Measurements from ENCODE around the gene SEMA7A. TPM values are rescaled to one million over a fixed set of nuclear protein-coding genes. Genes with fewer than 3 reads are reported as not detected.

Gene SEMA7A
- total and polyA plus RNA-seq, 2 donors: 5.1 to 5.3 TPM

DNA sequence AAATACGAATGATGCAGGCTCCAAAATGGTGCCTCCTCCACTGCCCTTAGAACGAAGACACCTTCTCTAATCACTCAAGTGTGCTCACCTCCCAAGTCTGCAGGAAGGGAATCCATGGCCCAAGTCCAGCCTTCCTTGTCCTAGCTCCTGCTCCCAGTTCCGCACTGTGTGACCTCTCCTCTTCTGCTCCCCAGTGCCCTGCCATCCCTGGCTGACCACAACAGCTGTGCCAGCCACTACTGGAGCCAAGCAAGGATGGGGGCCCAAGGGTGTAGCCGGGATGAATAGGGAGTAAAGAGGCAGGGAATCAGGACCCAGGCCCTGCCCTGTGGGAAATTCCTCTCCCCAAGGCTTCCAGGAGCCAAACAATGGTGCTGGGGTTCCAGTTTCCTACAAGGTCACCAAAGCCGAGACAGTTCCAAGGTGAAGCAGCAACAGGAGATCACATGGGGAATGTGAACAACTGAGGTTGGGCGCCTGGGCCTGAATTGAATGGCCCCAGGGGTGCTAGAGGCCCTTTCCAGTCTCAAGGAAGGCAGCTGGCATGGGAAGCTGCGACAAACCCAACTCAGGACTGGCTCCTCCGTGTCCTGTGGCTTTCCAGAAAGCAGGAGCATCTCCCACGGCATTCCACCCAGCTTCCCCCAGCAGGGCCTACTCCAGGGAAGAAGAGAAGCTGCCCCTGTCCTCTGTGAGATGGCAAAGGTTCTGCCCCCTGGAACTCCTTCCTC is 20.2 kb downstream of the SEMA7A start:
- DNase-seq (ENCODE audit: extremely low spot score): no peak
- WGBS: 87% methylated on average over 9 of the region's 9 CpGs
- no peak overlapping the region for H3K27ac ChIP-seq (ENCODE audit: low read depth)

DNA sequence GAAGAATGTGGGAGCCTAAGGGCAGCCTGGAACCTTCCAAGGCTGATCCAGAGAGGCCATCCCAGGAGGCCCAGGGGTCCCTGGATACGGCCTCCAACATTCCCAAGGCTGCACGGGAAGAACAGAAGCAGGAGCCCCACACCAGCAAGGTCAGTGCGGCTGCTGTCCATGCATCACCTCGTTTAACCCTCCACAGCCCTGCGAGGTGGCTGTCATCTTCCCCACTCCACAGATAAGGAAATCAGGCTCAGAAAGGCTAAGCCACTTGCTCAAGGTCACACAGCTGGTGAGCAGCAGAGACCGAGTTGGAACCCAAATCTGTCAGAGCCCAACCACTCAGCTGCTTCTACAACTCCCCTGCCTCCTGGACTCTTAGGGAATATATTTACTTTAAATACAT is 21.6 kb downstream of the SEMA7A start:
- no peaks in the 10 kb centered on the region for H3K4me1 ChIP-seq (ENCODE audit: insufficient read depth)
- H3K27ac ChIP-seq (ENCODE audit: low read depth): no peak overlapping the region
- no peaks in the 10 kb centered on the region for H3K36me3 ChIP-seq (ENCODE audit: insufficient read depth)
- no peak for DNase-seq (ENCODE audit: extremely low spot score)
- WGBS: 75% methylated on average over 6 of the region's 6 CpGs
- no peak overlapping the region for H3K4me3 ChIP-seq (ENCODE audit: low read depth, low read length)

More for the DNA sequence above, 20.2 kb downstream of the SEMA7A start:
- H3K36me3 ChIP-seq (ENCODE audit: insufficient read depth): no peaks in the 10 kb centered on the region
- no peaks in the 10 kb centered on the region for H3K4me1 ChIP-seq (ENCODE audit: insufficient read depth)
- no peak overlapping the region for H3K4me3 ChIP-seq (ENCODE audit: low read depth, low read length)

- Histone ChIP-seq H3K36me3 (ENCODE audit: insufficient read depth) (no peaks in the 10 kb centered on the region), H3K4me1 (ENCODE audit: insufficient read depth) (no peaks in the 10 kb centered on the region), H3K4me3 (ENCODE audit: low read depth, low read length) (no peak overlapping the region), H3K27ac (ENCODE audit: low read depth) (no peak overlapping the region)
- WGBS: 91% methylated on average over 12 of the region's 12 CpGs
- DNase-seq (ENCODE audit: extremely low spot score): no peak
Observed at GRCh38 chr15:74411686-74412085, 22.1 kb downstream of the SEMA7A start.

DNA sequence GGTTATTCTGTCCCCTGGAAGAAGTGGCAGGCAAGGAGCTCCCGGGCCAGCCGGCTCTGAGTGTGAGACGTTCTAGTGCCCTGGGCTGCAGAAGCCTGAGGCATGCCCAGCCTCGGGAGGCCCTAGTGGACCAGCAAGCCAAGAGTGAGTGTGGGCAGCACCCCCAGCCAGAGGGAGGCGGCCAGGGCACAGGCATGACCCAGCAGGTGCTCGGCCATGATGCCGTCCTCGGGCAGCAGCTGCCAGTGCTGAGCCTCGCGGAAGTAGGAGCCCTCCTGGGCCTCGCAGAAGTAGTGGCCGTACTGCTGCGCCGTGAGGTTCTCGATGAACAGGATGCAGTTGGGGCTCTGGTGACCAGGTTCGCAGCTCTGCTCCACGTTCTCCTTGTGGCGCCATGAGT is 23.3 kb downstream of the SEMA7A start:
- WGBS: 96% methylated on average over 18 of the region's 18 CpGs
- Histone ChIP-seq H3K27ac (ENCODE audit: low read depth) (no peak overlapping the region), H3K4me3 (ENCODE audit: low read depth, low read length) (no peak overlapping the region), H3K36me3 (ENCODE audit: insufficient read depth) (no peaks in the 10 kb centered on the region), H3K4me1 (ENCODE audit: insufficient read depth) (no peaks in the 10 kb centered on the region)
- DNase-seq (ENCODE audit: extremely low spot score): no peak

DNA sequence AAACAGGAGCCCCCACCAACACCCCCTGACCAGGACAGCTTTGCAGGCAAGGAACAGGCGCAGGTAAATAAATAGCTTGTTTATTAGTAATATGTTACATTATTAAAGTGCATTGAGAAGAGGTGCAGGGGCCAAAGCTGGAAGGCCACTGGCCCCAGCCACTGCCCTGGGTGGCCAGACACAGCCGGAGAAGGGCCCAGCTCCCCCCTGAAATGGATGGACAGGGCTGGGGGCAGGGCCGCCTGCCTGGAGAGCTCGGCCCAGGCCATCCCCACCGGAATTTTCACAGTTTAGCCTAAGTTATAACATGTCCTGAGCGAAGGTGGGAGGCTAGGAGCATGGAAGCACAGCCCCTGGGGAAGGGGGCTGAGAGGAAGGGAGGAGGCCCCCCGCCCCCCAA is 24.5 kb downstream of the SEMA7A start:
- WGBS: 74% methylated on average over 7 of the region's 7 CpGs
- Histone ChIP-seq H3K4me1 (ENCODE audit: insufficient read depth) (no peaks in the 10 kb centered on the region), H3K4me3 (ENCODE audit: low read depth, low read length) (no peak overlapping the region), H3K27ac (ENCODE audit: low read depth) (no peak overlapping the region), H3K36me3 (ENCODE audit: insufficient read depth) (no peaks in the 10 kb centered on the region)
- no peak for DNase-seq (ENCODE audit: extremely low spot score)

- 78% methylated on average over 7 of the region's 7 CpGs for WGBS
- H3K4me3 ChIP-seq (ENCODE audit: low read depth, low read length): no peak overlapping the region
- no peaks in the 10 kb centered on the region for H3K36me3 ChIP-seq (ENCODE audit: insufficient read depth)
- no peak overlapping the region for H3K27ac ChIP-seq (ENCODE audit: low read depth)
- no peak for DNase-seq (ENCODE audit: extremely low spot score)
- no peaks in the 10 kb centered on the region for H3K4me1 ChIP-seq (ENCODE audit: insufficient read depth)
Observed at GRCh38 chr15:74408815-74409214, 24.9 kb downstream of the SEMA7A start.

- H3K27ac ChIP-seq (ENCODE audit: low read depth): no peak overlapping the region
- no peak overlapping the region for H3K4me3 ChIP-seq (ENCODE audit: low read depth, low read length)
- WGBS: 94% methylated on average over 2 of the region's 2 CpGs
- DNase-seq (ENCODE audit: extremely low spot score): no peak
- H3K4me1 ChIP-seq (ENCODE audit: insufficient read depth): no peaks in the 10 kb centered on the region
- H3K36me3 ChIP-seq (ENCODE audit: insufficient read depth): no peaks in the 10 kb centered on the region
Observed at GRCh38 chr15:74408385-74408784, 25.4 kb downstream of the SEMA7A start.

GRCh38 chr15:74406992-74407705 is 26.6 kb downstream of the SEMA7A start:
- Histone ChIP-seq H3K27ac (ENCODE audit: low read depth) (no peak overlapping the region), H3K4me3 (ENCODE audit: low read depth, low read length) (no peak overlapping the region), H3K36me3 (ENCODE audit: insufficient read depth) (no peaks in the 10 kb centered on the region), H3K4me1 (ENCODE audit: insufficient read depth) (no peaks in the 10 kb centered on the region)
- 37% methylated on average over 12 of the region's 12 CpGs for WGBS
- no peak for DNase-seq (ENCODE audit: extremely low spot score)

GRCh38 chr15:74406517-74406916 is 27.2 kb downstream of the SEMA7A start:
- H3K27ac ChIP-seq (ENCODE audit: low read depth): no peak overlapping the region
- no peaks in the 10 kb centered on the region for H3K4me1 ChIP-seq (ENCODE audit: insufficient read depth)

GRCh38 chr15:74405823-74406222 is 27.9 kb downstream of the SEMA7A start:
- no peaks in the 10 kb centered on the region for H3K4me1 ChIP-seq (ENCODE audit: insufficient read depth)
- H3K4me3 ChIP-seq (ENCODE audit: low read depth, low read length): no peak overlapping the region
- WGBS: 91% methylated on average over 7 of the region's 7 CpGs
- H3K36me3 ChIP-seq (ENCODE audit: insufficient read depth): no peaks in the 10 kb centered on the region
- DNase-seq (ENCODE audit: extremely low spot score): no peak
- H3K27ac ChIP-seq (ENCODE audit: low read depth): no peak overlapping the region

More at GRCh38 chr15:74406517-74406916, 27.2 kb downstream of the SEMA7A start:
- no peaks in the 10 kb centered on the region for H3K36me3 ChIP-seq (ENCODE audit: insufficient read depth)
- DNase-seq (ENCODE audit: extremely low spot score): no peak
- H3K4me3 ChIP-seq (ENCODE audit: low read depth, low read length): no peak overlapping the region
- 93% methylated on average over 4 of the region's 4 CpGs for WGBS

- Histone ChIP-seq H3K36me3 (ENCODE audit: insufficient read depth) (no peaks in the 10 kb centered on the region), H3K4me3 (ENCODE audit: low read depth, low read length) (no peak overlapping the region), H3K27ac (ENCODE audit: low read depth) (no peak overlapping the region), H3K4me1 (ENCODE audit: insufficient read depth) (no peaks in the 10 kb centered on the region)
- DNase-seq (ENCODE audit: extremely low spot score): peak; percentile 58
- 39% methylated on average over 16 of the region's 16 CpGs for WGBS
Observed at GRCh38 chr15:74403991-74404563, 29.7 kb downstream of the SEMA7A start.

DNA sequence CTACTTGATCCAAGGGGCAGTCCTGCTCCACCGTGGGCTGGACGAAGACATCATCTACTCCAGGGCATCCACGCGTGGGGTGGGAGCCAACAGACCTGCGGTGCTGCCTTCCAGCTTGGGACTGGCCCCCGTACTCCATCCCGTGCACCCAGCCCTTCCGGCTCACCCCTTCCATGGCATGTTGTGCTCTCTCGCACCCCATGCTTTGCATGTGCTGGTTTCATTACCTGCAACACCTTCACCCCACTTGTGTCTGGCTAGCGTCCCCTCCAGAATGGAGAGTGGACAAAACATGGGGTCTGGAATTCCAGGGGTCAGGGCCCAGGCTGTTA is 30.2 kb downstream of the SEMA7A start:
- Histone ChIP-seq H3K4me3 (ENCODE audit: low read depth, low read length) (no peak overlapping the region), H3K4me1 (ENCODE audit: insufficient read depth) (no peaks in the 10 kb centered on the region), H3K36me3 (ENCODE audit: insufficient read depth) (no peaks in the 10 kb centered on the region), H3K27ac (ENCODE audit: low read depth) (no peak overlapping the region)
- 76% methylated on average over 10 of the region's 10 CpGs for WGBS
- DNase-seq (ENCODE audit: extremely low spot score): no peak

DNA sequence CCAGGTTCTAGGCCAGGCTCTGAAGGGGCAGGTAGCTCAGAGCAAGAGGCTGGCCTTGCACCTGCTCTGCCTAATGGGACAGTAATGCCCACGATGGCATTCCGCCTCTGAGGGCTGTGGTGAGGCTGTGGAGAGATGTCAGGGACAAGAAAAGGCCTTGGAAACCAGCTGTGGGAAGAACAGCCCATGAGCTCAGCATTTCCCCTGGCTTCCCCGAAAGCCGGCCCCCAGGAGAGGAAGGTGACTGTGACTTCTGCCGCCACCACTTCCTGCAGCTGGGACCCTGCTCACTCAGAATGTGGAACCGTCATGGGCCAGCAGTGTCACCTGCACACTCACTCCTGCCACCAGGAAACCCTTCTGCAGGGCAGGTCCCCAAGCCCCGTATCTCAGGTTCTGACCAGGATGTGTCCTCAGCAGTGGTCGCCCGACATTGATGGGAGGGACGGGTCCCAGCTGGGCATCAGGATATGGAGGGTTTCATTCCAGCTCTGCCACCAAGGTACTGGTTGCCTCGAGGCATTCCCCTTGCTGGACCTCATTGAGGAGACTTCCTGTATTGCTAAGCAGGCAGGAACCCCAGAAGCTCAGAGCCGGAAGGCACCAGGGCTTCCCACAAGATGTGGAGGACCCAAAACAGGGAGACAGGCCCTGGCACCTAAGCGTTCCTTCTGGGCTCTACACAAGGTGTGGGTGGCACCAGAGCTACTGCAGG is 30.7 kb downstream of the SEMA7A start:
- DNase-seq (ENCODE audit: extremely low spot score): no peak
- WGBS: 71% methylated on average over 13 of the region's 13 CpGs
- H3K4me1 ChIP-seq (ENCODE audit: insufficient read depth): no peaks in the 10 kb centered on the region
- no peak overlapping the region for H3K4me3 ChIP-seq (ENCODE audit: low read depth, low read length)
- no peaks in the 10 kb centered on the region for H3K36me3 ChIP-seq (ENCODE audit: insufficient read depth)
- no peak overlapping the region for H3K27ac ChIP-seq (ENCODE audit: low read depth)

All from urinary bladder (tissue), 4 donors.